Keratinocyte (primary cell): ENCODE results near the gene ABLIM1.

Experiments used
- CTCF ChIP-seq, 3 experiments: IDR thresholded peaks in 1 of 3; conservative IDR thresholded peaks in 1 of 3; optimal IDR thresholded peaks in 1 of 3; 2 replicates in 2 of 3; 3 replicates in 1 of 3; pipeline versions ENCODE3 to v1.5.1; 2011; ENCODE audit warnings: low read length in 3 of 3, mild to moderate bottlenecking in 3 of 3, moderate library complexity in 2 of 3, control low read depth in 1 of 3, inconsistent platforms in 1 of 3; ENCODE audit not compliant: insufficient read depth in 2 of 3; ENCODE audit errors: extremely low read depth in 1 of 3
- EZH2 ChIP-seq: IDR thresholded peaks from one replicate; pipeline ENCODE4 v1.6.1; 2012; ENCODE audit warnings: inconsistent platforms, mild to moderate bottlenecking, low read length, moderate library complexity

DNA sequence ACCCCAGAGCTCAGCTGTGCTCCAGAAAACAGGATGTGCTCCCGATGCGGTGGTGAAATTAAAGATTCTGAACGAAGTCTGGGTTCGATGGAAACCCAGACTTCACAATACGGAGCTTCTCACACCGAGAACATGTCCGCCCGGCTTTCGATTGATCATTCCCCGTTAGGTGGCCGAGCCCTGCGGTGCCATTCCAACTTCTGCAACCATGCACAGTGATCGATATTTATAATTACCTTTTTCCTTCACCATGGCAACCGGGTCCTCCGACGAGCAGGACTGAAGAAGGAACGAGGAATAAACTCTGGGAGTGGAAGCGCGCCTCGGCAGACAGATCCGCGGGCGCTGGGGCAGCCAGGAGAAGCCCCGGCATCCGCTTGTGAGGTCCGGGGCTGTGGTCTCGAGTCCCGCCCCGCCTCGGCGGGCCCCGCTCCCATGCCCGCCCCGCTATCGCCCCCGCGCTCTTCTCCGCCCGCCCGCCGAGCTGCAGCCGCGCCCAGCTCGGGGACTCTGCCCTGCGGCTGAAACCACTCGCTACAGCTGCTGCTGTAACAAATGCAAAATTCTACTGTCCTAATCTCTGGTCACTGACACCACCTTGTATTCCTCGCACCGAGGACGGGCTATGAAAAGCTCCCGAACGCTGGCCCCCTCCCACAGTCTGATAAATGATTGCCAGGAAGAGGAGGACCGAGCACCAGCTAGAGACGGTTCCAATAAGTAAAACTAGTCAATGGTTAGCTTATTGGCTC lies 26.2 kb downstream of the ABLIM1 start:
- TF ChIP-seq EZH2: no peak
- TF ChIP-seq CTCF (optimal IDR thresholded peaks at IDR 0.05 in 1 of 3, IDR thresholded peaks at IDR 0.05 in 1 of 3, conservative IDR thresholded peaks at IDR 0.05 in 1 of 3; ENCODE audit: extremely low read depth in 1 of 3, insufficient read depth in 2 of 3, low read length in 3 of 3): no peak
